MM.1S (cell line): ENCODE results near the gene KMT2D.

Source experiments
- EZH2phosphoT487 ChIP-seq: fragments of 300-600 bp; sonication (generic); IDR thresholded peaks from 2 replicates; pipeline ENCODE4 v1.6.1; 2018; ENCODE audit warnings: antibody characterized with exemption, low read length
- TF ChIP-seq, protein P1 (sequence below): fragments of 300-600 bp; sonication (generic); IDR thresholded peaks from 2 replicates; pipeline ENCODE4 v1.5.1; 2016; ENCODE audit warnings: antibody characterized with exemption, low read length, mixed read lengths

DNA sequence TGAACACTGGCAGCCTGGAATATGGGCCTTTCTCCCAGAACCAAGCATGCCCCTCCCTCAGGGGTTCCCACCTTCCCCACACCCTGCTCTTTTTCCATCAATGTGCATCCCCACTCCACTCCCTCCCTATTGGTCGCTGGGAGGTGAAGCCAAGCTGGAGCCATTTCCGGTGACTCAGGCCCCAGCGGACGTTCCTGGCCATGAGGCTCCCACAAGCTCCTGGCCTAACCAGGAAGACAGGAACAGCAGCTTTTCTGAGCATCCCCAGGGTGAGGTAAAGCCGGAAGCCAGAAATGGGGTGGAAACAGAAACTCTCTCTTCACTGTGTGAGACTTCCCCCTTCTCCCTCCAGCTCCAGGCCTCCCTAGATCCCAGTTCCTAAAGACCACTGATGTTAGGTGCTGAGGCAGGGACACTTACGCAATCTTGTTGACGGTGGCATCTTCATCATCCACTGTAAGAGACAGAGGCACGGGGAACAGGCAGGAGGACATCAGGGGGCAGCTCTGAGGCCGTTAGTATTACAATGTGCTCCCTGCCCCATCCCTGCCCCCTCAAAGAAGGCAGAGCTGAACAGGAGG, 45.0 kb upstream of the KMT2D start:
- TF ChIP-seq, protein P1, sequence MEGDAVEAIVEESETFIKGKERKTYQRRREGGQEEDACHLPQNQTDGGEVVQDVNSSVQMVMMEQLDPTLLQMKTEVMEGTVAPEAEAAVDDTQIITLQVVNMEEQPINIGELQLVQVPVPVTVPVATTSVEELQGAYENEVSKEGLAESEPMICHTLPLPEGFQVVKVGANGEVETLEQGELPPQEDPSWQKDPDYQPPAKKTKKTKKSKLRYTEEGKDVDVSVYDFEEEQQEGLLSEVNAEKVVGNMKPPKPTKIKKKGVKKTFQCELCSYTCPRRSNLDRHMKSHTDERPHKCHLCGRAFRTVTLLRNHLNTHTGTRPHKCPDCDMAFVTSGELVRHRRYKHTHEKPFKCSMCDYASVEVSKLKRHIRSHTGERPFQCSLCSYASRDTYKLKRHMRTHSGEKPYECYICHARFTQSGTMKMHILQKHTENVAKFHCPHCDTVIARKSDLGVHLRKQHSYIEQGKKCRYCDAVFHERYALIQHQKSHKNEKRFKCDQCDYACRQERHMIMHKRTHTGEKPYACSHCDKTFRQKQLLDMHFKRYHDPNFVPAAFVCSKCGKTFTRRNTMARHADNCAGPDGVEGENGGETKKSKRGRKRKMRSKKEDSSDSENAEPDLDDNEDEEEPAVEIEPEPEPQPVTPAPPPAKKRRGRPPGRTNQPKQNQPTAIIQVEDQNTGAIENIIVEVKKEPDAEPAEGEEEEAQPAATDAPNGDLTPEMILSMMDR = no peak
- TF ChIP-seq EZH2phosphoT487 = no peak
